ENCODE data around the gene PHPT1. TPM values are rescaled to one million over a fixed set of nuclear protein-coding genes. Genes with fewer than 3 reads are reported as not detected.

PHPT1 gene
- total RNA-seq, 1 experiment from 2014 or later: 161 TPM

- Histone ChIP-seq H4K5ac (ENCODE audit: insufficient read length, low read depth, low read length) (no peak overlapping the region), H2BK12ac (ENCODE audit: insufficient read length, low read depth, low read length) (no peak overlapping the region), H2BK20ac (ENCODE audit: low read depth, low read length, poor library complexity, severe bottlenecking) (no peak overlapping the region), H3K18ac (ENCODE audit: insufficient read length, low read depth, low read length) (no peak overlapping the region), H3K79me1 (ENCODE audit: insufficient read depth, low read depth, low read length, poor library complexity, severe bottlenecking) (peaks cover 4% of the 10 kb centered on the region), H2BK120ac (ENCODE audit: low read depth, low read length, poor library complexity, severe bottlenecking) (no peak overlapping the region), H4K20me1 (ENCODE audit: control insufficient read depth, insufficient read depth, insufficient read length) (no peaks in the 10 kb centered on the region), H3K79me2 (ENCODE audit: insufficient read depth, low read length) (peaks cover 4% of the 10 kb centered on the region; the same call in 1 of the 2 replicates), H3K14ac (ENCODE audit: insufficient read depth, low read length) (no peak overlapping the region; the same call in 1 of the 2 replicates), H3K23ac (ENCODE audit: insufficient read length, low read depth, low read length) (no peak overlapping the region), H3K27me3 (ENCODE audit: insufficient read depth, low read length) (no peaks in the 10 kb centered on the region), H2BK5ac (ENCODE audit: insufficient read length, low read length) (no peak overlapping the region), H3K27ac (ENCODE audit: insufficient read length, low read depth, low read length) (no peak overlapping the region), H3K23me2 (ENCODE audit: insufficient read length, low read depth, low read length, poor library complexity, severe bottlenecking) (no peaks in the 10 kb centered on the region), H3K4me1 (ENCODE audit: insufficient read depth, low read length) (no peaks in the 10 kb centered on the region), H3K4ac (ENCODE audit: low read depth, low read length) (no peak overlapping the region), H2BK15ac (ENCODE audit: low read depth, low read length) (no peak overlapping the region), H3K4me2 (ENCODE audit: insufficient read depth, insufficient read length, low read length) (no peak overlapping the region), H3T11ph (ENCODE audit: low read length) (no peak overlapping the region), H2AK5ac (ENCODE audit: insufficient read length, low read length) (no peak overlapping the region), H3K56ac (ENCODE audit: insufficient read length, low read depth, low read length) (no peak overlapping the region), H4K91ac (ENCODE audit: insufficient read length, low read depth, low read length) (no peak overlapping the region), H4K8ac (replicated peaks; ENCODE audit: insufficient read length, low read depth, low read length) (no peak overlapping the region), H3K9me3 (ENCODE audit: control insufficient read depth, low read depth, low read length) (no peaks in the 10 kb centered on the region), H3K9ac (ENCODE audit: extremely low read depth, insufficient read length, low read length) (no peak overlapping the region), H2AFZ (ENCODE audit: low read length) (no peak overlapping the region)
- no peak for TF ChIP-seq CTCF (conservative IDR thresholded peaks at IDR 0.05)
- Mint-ChIP-seq H3K4me1 (peaks cover 0 to 11% of the 10 kb centered on the region in 2 experiments; a peak in 2 of 4 replicates), H3K9me3 (no peaks in the 10 kb centered on the region), H3K27me3 (ENCODE audit: low read depth) (no peaks in the 10 kb centered on the region), H3K36me3 (ENCODE audit: insufficient read depth in 1 of 3, low read depth in 3 of 3) (peaks cover 11 to 53% (median 52%) of the 10 kb centered on the region in 3 experiments; a peak in 6 of 7 replicates), H3K27ac (no peak overlapping the region), H3K4me3 (no peak overlapping the region)
- no peak for DNase-seq
- no CpG with 5 or more reads among the region's 24 CpGs for WGBS (ENCODE audit: extremely low coverage, insufficient read length, low lambda C conversion rate)
Measured at GRCh38 chr9:136826703-136827582, 22.3 kb upstream of the PHPT1 start.
